Suprapubic skin (tissue), 4 donors: ENCODE data around the gene PIP5KL1. TPM values are rescaled to one million over a fixed set of nuclear protein-coding genes. Genes with fewer than 3 reads are reported as not detected.

Experiments used
- DNase-seq, 2 donors: peaks; one replicate each; pipeline ENCODE4 v3.0.0-alpha.2; 2019; ENCODE audit warnings: low spot score in 2 of 2
- H3K27ac ChIP-seq: fragments of 200-600 bp; sonication (generic); one replicate; pipeline ENCODE4 v1.5.1; 2019
- H3K27me3 ChIP-seq: fragments of 200-600 bp; sonication (generic); one replicate; pipeline ENCODE4 v1.5.1; 2019
- H3K36me3 ChIP-seq: fragments of 200-600 bp; sonication (generic); one replicate; pipeline ENCODE4 v1.5.1; 2019
- H3K4me1 ChIP-seq: fragments of 200-600 bp; sonication (generic); one replicate; pipeline ENCODE4 v1.5.1; 2019
- H3K4me3 ChIP-seq: fragments of 200-600 bp; sonication (generic); one replicate; pipeline ENCODE4 v1.5.1; 2019; ENCODE audit warnings: mild to moderate bottlenecking
- H3K9me3 ChIP-seq: fragments of 200-600 bp; sonication (generic); one replicate; pipeline ENCODE4 v1.5.1; 2019
- EP300 ChIP-seq: sonication (generic); formaldehyde crosslinking; IDR thresholded peaks from one replicate; pipeline ENCODE4 v1.6.1; 2017; ENCODE audit warnings: antibody characterized with exemption
- POLR2A ChIP-seq, 2 donors: fragments of 450-650 bp; IDR thresholded peaks; one replicate each; pipeline ENCODE4 v1.6.1; 2017; ENCODE audit warnings: antibody characterized with exemption in 2 of 2, mild to moderate bottlenecking in 2 of 2, moderate library complexity in 2 of 2
- POLR2AphosphoS5 ChIP-seq, 3 donors: sonication (generic); formaldehyde crosslinking; IDR thresholded peaks; one replicate each; pipeline ENCODE4 v1.6.1; 2017; ENCODE audit warnings: antibody characterized with exemption in 3 of 3
- WGBS: methylation state at CpG from one replicate; pipeline ENCODE4 v1.1.5; 2018; 5-methylcytosine and 5-hydroxymethylcytosine counted together
- total RNA-seq, 4 donors: library from RNA; depleted of rRNA; stranded (reverse); fragments of >200 nt; gene quantifications; one replicate each; pipeline ENCODE4 v1.1.0, GENCODE V29; 2016
- TF ChIP-seq, protein P1 (sequence below), 2 donors: fragments of 200-600 bp in 1 of 2; fragments of 450-650 bp in 1 of 2; sonication (generic) in 1 of 2; IDR thresholded peaks; one replicate each; pipeline ENCODE4 v1.5.1; 2016 to 2019; ENCODE audit warnings: antibody characterized with exemption in 2 of 2, mild to moderate bottlenecking in 1 of 2, moderate library complexity in 1 of 2

Gene PIP5KL1
- total RNA-seq, 4 donors from 2014 or later: 5.8 to 14.7 (median 9.2) TPM

DNA sequence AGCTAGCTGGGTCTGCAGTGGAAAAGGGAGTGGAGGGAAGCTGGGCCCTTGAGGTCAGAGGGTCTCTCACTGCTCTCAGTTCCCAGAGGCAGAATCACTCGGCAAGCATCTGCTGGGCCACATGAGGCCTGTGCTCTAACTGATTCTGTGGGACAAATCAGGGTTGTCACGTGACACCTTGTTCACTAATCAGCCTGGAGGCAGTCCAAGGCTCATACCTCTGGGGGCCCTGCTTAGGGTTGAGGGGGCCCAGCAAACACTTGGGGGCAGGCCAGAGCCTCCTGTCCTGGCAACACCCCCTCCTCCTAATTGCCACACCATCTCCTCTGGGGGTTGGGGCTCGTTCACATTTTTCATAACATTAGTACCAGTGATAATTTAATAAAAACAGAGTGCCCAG lies 16.2 kb upstream of the PIP5KL1 start:
- WGBS: 52% methylated on average over 3 of the region's 3 CpGs

DNA sequence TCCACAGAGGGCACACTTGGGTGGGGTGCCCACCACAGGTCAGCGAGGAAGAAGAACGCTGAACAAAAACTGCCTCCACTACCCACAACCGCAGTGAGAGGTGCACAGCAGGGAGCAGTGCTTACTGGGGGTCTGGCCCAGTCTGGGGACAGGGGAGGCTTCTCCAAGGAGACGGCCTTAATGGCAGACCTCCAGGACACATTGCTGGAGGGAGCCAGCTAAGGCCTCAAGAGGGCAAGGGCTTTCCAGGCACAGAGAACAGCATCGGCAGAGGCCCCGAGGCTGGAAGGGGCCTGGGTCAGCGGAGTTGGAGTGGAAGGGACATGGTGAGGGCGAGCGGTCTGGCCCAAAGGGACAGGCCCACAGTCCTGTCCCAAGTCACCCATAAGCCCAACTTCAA lies 15.4 kb upstream of the PIP5KL1 start:
- no peak overlapping the region for H3K27ac ChIP-seq
- H3K36me3 ChIP-seq: peaks cover 62% of the 10 kb centered on the region
- no peak overlapping the region for H3K4me3 ChIP-seq
- 90% methylated on average over 9 of the region's 9 CpGs for WGBS
- TF ChIP-seq EP300 (no peak), POLR2AphosphoS5 (IDR thresholded peaks at IDR 0.05) (no peak), POLR2A (IDR thresholded peaks at IDR 0.05) (no peak)
- TF ChIP-seq, protein P1, sequence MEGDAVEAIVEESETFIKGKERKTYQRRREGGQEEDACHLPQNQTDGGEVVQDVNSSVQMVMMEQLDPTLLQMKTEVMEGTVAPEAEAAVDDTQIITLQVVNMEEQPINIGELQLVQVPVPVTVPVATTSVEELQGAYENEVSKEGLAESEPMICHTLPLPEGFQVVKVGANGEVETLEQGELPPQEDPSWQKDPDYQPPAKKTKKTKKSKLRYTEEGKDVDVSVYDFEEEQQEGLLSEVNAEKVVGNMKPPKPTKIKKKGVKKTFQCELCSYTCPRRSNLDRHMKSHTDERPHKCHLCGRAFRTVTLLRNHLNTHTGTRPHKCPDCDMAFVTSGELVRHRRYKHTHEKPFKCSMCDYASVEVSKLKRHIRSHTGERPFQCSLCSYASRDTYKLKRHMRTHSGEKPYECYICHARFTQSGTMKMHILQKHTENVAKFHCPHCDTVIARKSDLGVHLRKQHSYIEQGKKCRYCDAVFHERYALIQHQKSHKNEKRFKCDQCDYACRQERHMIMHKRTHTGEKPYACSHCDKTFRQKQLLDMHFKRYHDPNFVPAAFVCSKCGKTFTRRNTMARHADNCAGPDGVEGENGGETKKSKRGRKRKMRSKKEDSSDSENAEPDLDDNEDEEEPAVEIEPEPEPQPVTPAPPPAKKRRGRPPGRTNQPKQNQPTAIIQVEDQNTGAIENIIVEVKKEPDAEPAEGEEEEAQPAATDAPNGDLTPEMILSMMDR (IDR thresholded peaks at IDR 0.05): no peak
- no peak for DNase-seq
- H3K4me1 ChIP-seq: peaks cover 34% of the 10 kb centered on the region
- H3K9me3 ChIP-seq: no peaks in the 10 kb centered on the region
- H3K27me3 ChIP-seq: no peaks in the 10 kb centered on the region

More for the DNA sequence above, 16.2 kb upstream of the PIP5KL1 start:
- no peaks in the 10 kb centered on the region for H3K9me3 ChIP-seq
- no peak overlapping the region for H3K4me3 ChIP-seq
- no peak overlapping the region for H3K27ac ChIP-seq
- peaks cover 58% of the 10 kb centered on the region for H3K36me3 ChIP-seq
- H3K4me1 ChIP-seq: peaks cover 38% of the 10 kb centered on the region
- H3K27me3 ChIP-seq: no peaks in the 10 kb centered on the region
- DNase-seq: no peak
- no peak for TF ChIP-seq EP300
- TF ChIP-seq, protein P1 (IDR thresholded peaks at IDR 0.05): no peak
- no peak for TF ChIP-seq POLR2A (IDR thresholded peaks at IDR 0.05)
- no peak for TF ChIP-seq POLR2AphosphoS5 (IDR thresholded peaks at IDR 0.05)

DNA sequence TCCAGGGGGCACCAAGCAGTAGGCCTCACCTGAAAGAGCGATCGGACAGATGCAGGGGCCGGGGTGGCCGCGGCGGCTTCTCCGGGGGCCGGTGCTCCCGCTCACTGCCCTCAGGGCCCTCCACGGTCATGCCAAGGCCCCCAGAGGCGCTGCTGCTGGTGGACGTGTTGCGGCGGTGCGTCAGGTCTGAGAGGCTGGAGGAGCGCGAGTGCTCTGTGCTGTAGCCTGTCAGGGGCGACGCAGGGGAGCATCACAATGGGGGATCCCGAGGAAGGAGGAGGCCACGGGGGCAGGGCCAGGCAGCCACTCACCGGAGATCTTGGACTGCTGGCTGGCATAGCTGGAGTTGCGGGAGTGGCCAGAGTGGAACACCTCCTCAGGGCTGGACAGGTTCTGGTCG lies 14.8 kb upstream of the PIP5KL1 start:
- WGBS: 83% methylated on average over 20 of the region's 24 CpGs
- no peak for TF ChIP-seq POLR2AphosphoS5 (IDR thresholded peaks at IDR 0.05)
- no peak for TF ChIP-seq POLR2A (IDR thresholded peaks at IDR 0.05)
- TF ChIP-seq, protein P1 (IDR thresholded peaks at IDR 0.05): no peak
- TF ChIP-seq EP300: no peak
- peaks cover 62% of the 10 kb centered on the region for H3K36me3 ChIP-seq
- no peaks in the 10 kb centered on the region for H3K9me3 ChIP-seq
- H3K27me3 ChIP-seq: no peaks in the 10 kb centered on the region
- no peak overlapping the region for H3K27ac ChIP-seq
- H3K4me1 ChIP-seq: peaks cover 28% of the 10 kb centered on the region
- H3K4me3 ChIP-seq: no peak overlapping the region
- DNase-seq: no peak

GRCh38 chr9:127944586-127945218 lies 14.1 kb upstream of the PIP5KL1 start:
- 88% methylated on average over 33 of the region's 38 CpGs for WGBS
- Histone ChIP-seq H3K4me3 (no peak overlapping the region), H3K36me3 (peaks cover 63% of the 10 kb centered on the region), H3K27ac (no peak overlapping the region), H3K4me1 (peaks cover 24% of the 10 kb centered on the region), H3K9me3 (no peaks in the 10 kb centered on the region), H3K27me3 (no peaks in the 10 kb centered on the region)
- no peak for DNase-seq
- no peak for TF ChIP-seq POLR2A (IDR thresholded peaks at IDR 0.05)
- TF ChIP-seq, protein P1 (IDR thresholded peaks at IDR 0.05): no peak
- no peak for TF ChIP-seq POLR2AphosphoS5 (IDR thresholded peaks at IDR 0.05)
- TF ChIP-seq EP300: no peak

- Histone ChIP-seq H3K27me3 (no peaks in the 10 kb centered on the region), H3K36me3 (peaks cover 59% of the 10 kb centered on the region), H3K4me3 (no peak overlapping the region), H3K4me1 (peaks cover 19% of the 10 kb centered on the region), H3K9me3 (no peaks in the 10 kb centered on the region), H3K27ac (no peak overlapping the region)
- no peak for TF ChIP-seq POLR2AphosphoS5 (IDR thresholded peaks at IDR 0.05)
- TF ChIP-seq, protein P1 (IDR thresholded peaks at IDR 0.05): peak; percentile 80 to 81
- peak; percentile 90 to 93 for DNase-seq
- WGBS: 30% methylated on average over 11 of the region's 13 CpGs
Observed at GRCh38 chr9:127943731-127944144, 13.2 kb upstream of the PIP5KL1 start.
